AG20443 (cell line): ENCODE results near the gene TSC22D1.

Source experiments
- DNase-seq: peaks from one replicate; pipeline ENCODE4 v3.0.0; 2012; ENCODE audit warnings: low spot score, mixed read lengths

TSC22D1 gene

GRCh38 chr13:44403461-44404056 is 172.6 kb downstream of the TSC22D1 start:
- no peak for DNase-seq

- no peak for DNase-seq
Measured at GRCh38 chr13:44402899-44403445, 173.2 kb downstream of the TSC22D1 start.

GRCh38 chr13:44401577-44401976 is 174.6 kb downstream of the TSC22D1 start:
- no peak for DNase-seq

- DNase-seq: no peak
Measured at GRCh38 chr13:44400736-44401135, 175.4 kb downstream of the TSC22D1 start.

GRCh38 chr13:44399074-44399473 is 177.1 kb downstream of the TSC22D1 start:
- DNase-seq: no peak

GRCh38 chr13:44398606-44399005 is 177.5 kb downstream of the TSC22D1 start:
- no peak for DNase-seq

GRCh38 chr13:44397766-44398223 is 178.3 kb downstream of the TSC22D1 start:
- DNase-seq: no peak

- DNase-seq: no peak
Measured at GRCh38 chr13:44396701-44397580, 179.2 kb downstream of the TSC22D1 start.

GRCh38 chr13:44395976-44396694 is 180.0 kb downstream of the TSC22D1 start:
- DNase-seq: no peak

- no peak for DNase-seq
Measured at GRCh38 chr13:44394658-44395057, 181.5 kb downstream of the TSC22D1 start.

GRCh38 chr13:44393391-44393790 is 182.7 kb downstream of the TSC22D1 start:
- DNase-seq: no peak

GRCh38 chr13:44389876-44390275 is 186.3 kb downstream of the TSC22D1 start:
- no peak for DNase-seq

- no peak for DNase-seq
Measured at GRCh38 chr13:44389060-44389666, 187.0 kb downstream of the TSC22D1 start.

GRCh38 chr13:44388427-44389059 is 187.6 kb downstream of the TSC22D1 start:
- DNase-seq: no peak

GRCh38 chr13:44386913-44387556 is 189.1 kb downstream of the TSC22D1 start:
- DNase-seq: no peak

- no peak for DNase-seq
Measured at GRCh38 chr13:44385847-44386246, 190.3 kb downstream of the TSC22D1 start.

GRCh38 chr13:44385401-44385800 is 190.7 kb downstream of the TSC22D1 start:
- DNase-seq: no peak

GRCh38 chr13:44384778-44385177 is 191.4 kb downstream of the TSC22D1 start:
- no peak for DNase-seq

- no peak for DNase-seq
Measured at GRCh38 chr13:44383945-44384344, 192.2 kb downstream of the TSC22D1 start.

- no peak for DNase-seq
Measured at GRCh38 chr13:44382635-44383145, 193.4 kb downstream of the TSC22D1 start.
